Measurements from ENCODE around the gene AAK1.
"Not testable (repeated sequence)": the region's sequence is repeated elsewhere in the genome, so short reads cannot be mapped to it uniquely, and the experiment has no call there.

Gene AAK1

GRCh38 chr2:69571189-69571588 is 72.3 kb downstream of the AAK1 start:
- DNase-seq (ENCODE audit: low read depth) = no peak

GRCh38 chr2:69570474-69570873 is 73.1 kb downstream of the AAK1 start:
- DNase-seq (ENCODE audit: low read depth) = no peak

- DNase-seq (ENCODE audit: low read depth) = no peak
These were observed 75.6 kb downstream of the AAK1 start for GRCh38 chr2:69567909-69568300.

- DNase-seq (ENCODE audit: low read depth) = no peak
These were observed 76.2 kb downstream of the AAK1 start for GRCh38 chr2:69567157-69567908.

- DNase-seq (ENCODE audit: low read depth) = no peak
These were observed 76.9 kb downstream of the AAK1 start for GRCh38 chr2:69566669-69567068.

GRCh38 chr2:69565431-69565839 is 78.1 kb downstream of the AAK1 start:
- peak; percentile 52 for DNase-seq (ENCODE audit: low read depth)

GRCh38 chr2:69564604-69565003 is 78.9 kb downstream of the AAK1 start:
- no peak for DNase-seq (ENCODE audit: low read depth)

- no peak for DNase-seq (ENCODE audit: low read depth)
These were observed 80.5 kb downstream of the AAK1 start for GRCh38 chr2:69563021-69563420.

- no peak for DNase-seq (ENCODE audit: low read depth)
These were observed 82.4 kb downstream of the AAK1 start for GRCh38 chr2:69561101-69561500.

GRCh38 chr2:69560147-69560482 is 83.4 kb downstream of the AAK1 start:
- no peak for DNase-seq (ENCODE audit: low read depth)

GRCh38 chr2:69559442-69560146 is 83.9 kb downstream of the AAK1 start:
- no peak for DNase-seq (ENCODE audit: low read depth)

GRCh38 chr2:69556008-69556407 is 87.5 kb downstream of the AAK1 start:
- no peak for DNase-seq (ENCODE audit: low read depth)

GRCh38 chr2:69554981-69555380 is 88.6 kb downstream of the AAK1 start:
- no peak for DNase-seq (ENCODE audit: low read depth)

- DNase-seq (ENCODE audit: low read depth) = no peak
These were observed 89.0 kb downstream of the AAK1 start for GRCh38 chr2:69554568-69554967.

GRCh38 chr2:69553991-69554390 is 89.5 kb downstream of the AAK1 start:
- DNase-seq (ENCODE audit: low read depth) = no peak

- not testable (repeated sequence) for DNase-seq (ENCODE audit: low read depth)
These were observed 93.0 kb downstream of the AAK1 start for GRCh38 chr2:69550511-69550910.

GRCh38 chr2:69549421-69549820 is 94.1 kb downstream of the AAK1 start:
- no peak for DNase-seq (ENCODE audit: low read depth)

GRCh38 chr2:69547984-69548715 is 95.4 kb downstream of the AAK1 start:
- no peak for DNase-seq (ENCODE audit: low read depth)

GRCh38 chr2:69546646-69547045 is 96.9 kb downstream of the AAK1 start:
- DNase-seq (ENCODE audit: low read depth) = no peak

GRCh38 chr2:69545477-69545932 is 98.0 kb downstream of the AAK1 start:
- no peak for DNase-seq (ENCODE audit: low read depth)

GRCh38 chr2:69544951-69545350 is 98.6 kb downstream of the AAK1 start:
- no peak for DNase-seq (ENCODE audit: low read depth)

- no peak for DNase-seq (ENCODE audit: low read depth)
These were observed 104.0 kb downstream of the AAK1 start for GRCh38 chr2:69539549-69539908.
